ENCODE measurements around the gene NDE1.

NDE1 gene

GRCh38 chr16:15754821-15755534, 104.9 kb downstream of the NDE1 start:
- no peak for DNase-seq (ENCODE audit: low spot score)
- peak overlapping the region in 1 of 2 donors; percentile 63 for H3K27ac ChIP-seq
- no peak for TF ChIP-seq CTCF (IDR thresholded peaks at IDR 0.05)
- no peak overlapping the region for H3K4me3 ChIP-seq

GRCh38 chr16:15757077-15757386, 107.0 kb downstream of the NDE1 start:
- TF ChIP-seq CTCF (IDR thresholded peaks at IDR 0.05): no peak
- DNase-seq (ENCODE audit: low spot score): no peak
- Histone ChIP-seq H3K4me3 (no peak overlapping the region), H3K27ac (peak overlapping the region in 1 of 2 donors; percentile 43)

GRCh38 chr16:15757630-15758251, 107.7 kb downstream of the NDE1 start:
- H3K27ac ChIP-seq: peak overlapping the region in 1 of 2 donors; percentile 50
- no peak for DNase-seq (ENCODE audit: low spot score)

GRCh38 chr16:15759070-15759469, 109.0 kb downstream of the NDE1 start:
- peak overlapping the region in 1 of 2 donors; percentile 21 for H3K27ac ChIP-seq
- H3K4me3 ChIP-seq: no peak overlapping the region

More at GRCh38 chr16:15757630-15758251, 107.7 kb downstream of the NDE1 start:
- H3K4me3 ChIP-seq: no peak overlapping the region
- no peak for TF ChIP-seq CTCF (IDR thresholded peaks at IDR 0.05)

GRCh38 chr16:15760129-15760528, 110.1 kb downstream of the NDE1 start:
- peak overlapping the region in 1 of 2 donors; percentile 43 for H3K27ac ChIP-seq
- no peak overlapping the region for H3K4me3 ChIP-seq
- no peak for TF ChIP-seq CTCF (IDR thresholded peaks at IDR 0.05)
- no peak for DNase-seq (ENCODE audit: low spot score)

More at GRCh38 chr16:15759070-15759469, 109.0 kb downstream of the NDE1 start:
- no peak for TF ChIP-seq CTCF (IDR thresholded peaks at IDR 0.05)
- no peak for DNase-seq (ENCODE audit: low spot score)

GRCh38 chr16:15764112-15764511, 114.1 kb downstream of the NDE1 start:
- DNase-seq (ENCODE audit: low spot score): no peak
- Histone ChIP-seq H3K27ac (peak overlapping the region in 1 of 2 donors; percentile 40), H3K4me3 (no peak overlapping the region)
- no peak for TF ChIP-seq CTCF (IDR thresholded peaks at IDR 0.05)

GRCh38 chr16:15765116-15765515, 115.1 kb downstream of the NDE1 start:
- TF ChIP-seq CTCF (IDR thresholded peaks at IDR 0.05): no peak
- Histone ChIP-seq H3K27ac (peak overlapping the region in 1 of 2 donors; percentile 69), H3K4me3 (no peak overlapping the region)
- no peak for DNase-seq (ENCODE audit: low spot score)

Data from coronary artery (tissue), 2 donors.